Esophagus mucosa (tissue), 1 donor: ENCODE measurements around the gene CFB. TPM values are rescaled to one million over a fixed set of nuclear protein-coding genes. Genes with fewer than 3 reads are reported as not detected.
"Not testable (repeated sequence)": the region's sequence is repeated elsewhere in the genome, so short reads cannot be mapped to it uniquely, and the experiment has no call there.

Source experiments
- ATAC-seq: fragments of 200-7000 bp; cut with Tn5 transposase; one replicate; pipeline ENCODE4 v1.9.1; 2020
- total RNA-seq: library from RNA; stranded (reverse); gene quantifications from one replicate; pipeline ENCODE4 v1.2.4, GENCODE V29; 2023
- donor health status: DM: yes; HTN: yes; CAD: no.

Gene CFB
- total RNA-seq, 1 donor from 2014 or later, result 36.1 TPM

DNA sequence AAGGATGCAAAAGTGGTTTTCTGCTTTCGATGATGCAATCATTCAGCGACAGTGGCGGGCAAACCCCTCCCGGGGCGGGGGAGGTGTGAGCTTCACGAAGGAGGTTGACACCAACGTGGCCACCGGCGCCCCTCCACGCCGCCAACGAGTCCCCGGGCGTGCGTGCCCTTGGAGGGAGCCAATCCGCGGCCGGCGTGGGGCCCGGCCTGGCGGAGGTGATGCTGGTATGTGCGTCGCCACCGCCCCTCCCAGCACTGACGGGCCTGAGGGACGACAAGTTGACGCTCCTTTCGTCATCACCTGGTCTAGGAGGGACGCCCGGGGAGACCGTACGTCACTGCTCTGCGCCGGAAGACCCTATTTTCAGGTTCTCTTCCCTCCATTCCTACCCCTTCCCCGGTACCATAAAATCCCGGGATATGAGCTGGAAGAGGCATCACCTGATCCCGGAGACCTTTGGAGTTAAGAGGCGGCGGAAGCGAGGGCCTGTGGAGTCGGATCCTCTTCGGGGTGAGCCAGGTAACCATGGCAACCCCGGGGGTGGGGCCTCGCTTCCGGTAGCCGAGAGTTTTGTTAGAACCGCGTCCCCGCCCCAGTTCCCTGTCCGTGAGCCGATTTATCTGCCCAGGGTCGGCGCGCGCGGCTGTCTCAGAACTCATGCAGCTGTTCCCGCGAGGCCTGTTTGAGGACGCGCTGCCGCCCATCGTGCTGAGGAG, 26.3 kb downstream of the CFB start, which contains the start of gene DXO:
DXO (minus strand) TSS at position 146 of the 716 bp plus-strand sequence. CDS start 463 bp downstream, outside the sequence.
- ATAC-seq, result peak; percentile 93

DNA sequence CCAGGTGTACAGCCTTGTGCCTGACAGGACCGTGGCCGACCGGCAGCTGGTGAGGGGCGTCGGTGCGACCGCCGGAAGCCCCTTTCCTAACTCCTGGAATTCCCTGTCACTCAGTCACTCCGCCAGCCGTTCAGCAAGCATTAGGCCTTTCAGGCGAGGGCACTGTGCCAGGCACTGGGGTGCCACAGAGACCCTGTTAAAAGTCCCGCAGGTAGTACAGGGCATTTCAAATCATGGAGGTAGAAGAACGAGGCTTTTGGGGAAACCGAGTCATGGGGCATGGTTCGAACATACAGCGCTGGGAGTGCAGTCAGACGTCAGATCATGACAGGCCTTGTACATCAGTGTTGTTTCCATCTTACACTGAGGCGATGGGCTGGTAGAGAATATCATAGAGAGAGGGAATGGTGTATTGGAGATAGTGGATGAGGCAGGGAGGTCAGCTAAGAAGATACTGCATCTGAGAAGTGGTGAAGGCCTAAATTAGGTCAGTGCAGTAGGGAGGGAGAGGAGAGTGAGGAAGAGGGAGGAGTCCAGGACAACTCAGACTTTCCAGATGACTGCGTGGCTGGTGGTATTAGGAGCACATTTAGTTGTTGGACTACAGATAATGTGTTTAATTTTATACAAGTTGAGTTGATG, 26.9 kb downstream of the CFB start:
- peak; percentile 3 for ATAC-seq

DNA sequence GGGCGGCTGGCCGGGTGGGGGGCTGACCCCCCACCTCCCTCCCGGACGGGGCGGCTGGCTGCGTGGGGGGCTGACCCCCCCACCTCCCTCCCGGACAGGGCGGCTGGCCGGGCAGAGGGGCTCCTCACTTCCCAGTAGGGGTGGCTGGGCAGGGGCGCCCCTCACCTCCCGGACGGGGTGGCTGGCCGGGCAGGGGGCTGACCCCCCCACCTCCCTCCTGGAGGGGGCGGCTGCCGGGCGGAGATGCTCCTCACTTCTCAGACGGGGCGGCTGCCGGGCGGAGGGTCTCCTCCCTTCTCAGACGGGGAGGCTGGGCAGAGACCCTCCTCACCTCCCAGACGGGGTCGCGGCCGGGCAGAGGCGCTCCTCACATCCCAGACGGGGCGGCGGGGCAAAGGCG, 30.2 kb downstream of the CFB start:
- not testable (repeated sequence) for ATAC-seq

GRCh38 chr6:31977816-31978431, 32.0 kb downstream of the CFB start:
- no peak for ATAC-seq

DNA sequence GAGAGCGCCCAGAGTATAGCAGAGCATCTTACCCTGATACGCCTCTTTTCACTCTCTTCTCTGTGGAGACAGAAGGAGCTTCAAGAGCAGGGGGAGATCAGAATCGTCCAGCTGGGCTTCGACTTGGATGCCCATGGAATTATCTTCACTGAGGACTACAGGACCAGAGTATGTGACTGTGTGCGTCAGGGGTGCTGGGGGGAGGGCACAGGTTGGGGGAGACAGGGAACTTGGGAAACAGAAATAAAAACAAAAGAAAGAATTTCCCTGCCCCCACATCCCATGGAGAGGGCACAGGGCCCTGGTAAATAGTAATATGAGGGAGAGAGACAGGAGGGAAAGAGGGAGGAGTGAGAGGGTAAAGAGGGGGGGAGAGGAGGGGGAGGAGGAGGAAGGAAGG, 32.9 kb downstream of the CFB start:
- no peak for ATAC-seq

DNA sequence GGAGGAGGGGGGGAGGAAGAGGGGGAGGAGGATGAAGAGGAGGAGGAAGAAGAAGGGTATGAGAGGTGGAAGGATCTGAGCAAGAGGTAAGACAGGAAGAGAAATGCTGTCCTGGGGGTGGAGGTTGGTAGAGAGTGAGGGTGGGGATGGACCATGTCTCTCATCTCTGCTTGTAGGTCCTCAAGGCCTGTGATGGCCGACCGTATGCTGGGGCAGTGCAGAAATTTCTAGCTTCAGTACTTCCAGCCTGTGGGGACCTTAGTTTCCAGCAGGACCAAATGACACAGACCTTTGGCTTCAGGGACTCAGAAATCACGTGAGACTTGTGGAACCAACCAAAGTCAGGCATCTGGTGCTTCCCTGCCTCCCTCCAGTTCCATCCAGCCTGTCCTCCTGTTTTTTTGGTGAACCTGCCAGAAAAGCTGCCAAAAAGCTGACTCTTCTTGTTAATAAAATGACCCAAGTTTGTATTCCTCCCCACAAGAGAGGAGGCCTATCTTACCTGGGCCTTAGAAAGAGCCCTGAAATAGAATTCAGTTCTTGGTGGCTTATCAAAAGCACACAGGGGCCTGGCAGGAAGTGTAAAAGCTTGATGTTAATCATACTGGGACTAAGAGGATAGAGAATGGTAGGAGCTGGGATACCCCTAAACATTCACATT, 33.5 kb downstream of the CFB start:
- ATAC-seq, result no peak

- peak; percentile 33 for ATAC-seq
Measured at GRCh38 chr6:31980195-31980876, 34.4 kb downstream of the CFB start.

DNA sequence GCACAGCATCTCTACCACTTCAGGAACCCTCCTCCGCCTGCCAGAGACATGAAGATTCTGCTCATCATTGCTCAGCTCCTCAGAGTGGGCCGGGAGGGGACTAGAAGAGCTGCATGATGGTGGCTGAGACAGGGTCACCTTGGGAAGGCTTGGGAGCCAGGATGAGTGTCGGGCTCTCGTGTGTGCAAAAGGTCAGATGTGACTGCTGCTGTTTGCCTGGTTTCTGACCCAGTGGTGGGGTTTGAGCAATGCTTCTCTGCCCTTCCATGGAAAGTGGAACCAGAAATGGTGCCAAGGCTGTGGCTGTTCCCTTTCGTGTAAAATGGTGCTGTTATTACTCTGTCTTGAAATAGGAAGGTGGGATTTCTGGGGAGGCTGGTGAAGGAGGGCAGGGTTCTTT, 35.1 kb downstream of the CFB start:
- not testable (repeated sequence) for ATAC-seq

DNA sequence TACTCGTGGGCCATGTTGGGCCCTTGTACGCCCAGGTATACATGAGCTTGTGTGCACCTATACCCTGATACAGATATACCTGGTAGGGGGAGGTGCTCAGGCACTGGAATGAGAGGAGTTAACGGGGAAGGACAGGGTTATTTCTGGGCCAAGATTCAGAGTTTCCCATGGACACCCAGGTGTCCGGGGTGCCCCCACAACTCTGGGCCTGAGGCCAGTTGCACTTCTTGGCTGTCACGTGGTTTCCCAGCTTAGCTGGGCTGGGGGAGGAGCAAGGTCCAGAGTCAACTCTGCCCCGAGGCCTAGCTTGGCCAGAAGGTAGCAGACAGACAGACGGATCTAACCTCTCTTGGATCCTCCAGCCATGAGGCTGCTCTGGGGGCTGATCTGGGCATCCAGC, 35.8 kb downstream of the CFB start, which contains the start of gene C4A:
C4A (plus strand) TSS at position 314 of the 400 bp plus-strand sequence; CDS start at position 365, 51 bp downstream.
- not testable (repeated sequence) for ATAC-seq

GRCh38 chr6:31989363-31989762, 43.5 kb downstream of the CFB start:
- not testable (repeated sequence) for ATAC-seq

DNA sequence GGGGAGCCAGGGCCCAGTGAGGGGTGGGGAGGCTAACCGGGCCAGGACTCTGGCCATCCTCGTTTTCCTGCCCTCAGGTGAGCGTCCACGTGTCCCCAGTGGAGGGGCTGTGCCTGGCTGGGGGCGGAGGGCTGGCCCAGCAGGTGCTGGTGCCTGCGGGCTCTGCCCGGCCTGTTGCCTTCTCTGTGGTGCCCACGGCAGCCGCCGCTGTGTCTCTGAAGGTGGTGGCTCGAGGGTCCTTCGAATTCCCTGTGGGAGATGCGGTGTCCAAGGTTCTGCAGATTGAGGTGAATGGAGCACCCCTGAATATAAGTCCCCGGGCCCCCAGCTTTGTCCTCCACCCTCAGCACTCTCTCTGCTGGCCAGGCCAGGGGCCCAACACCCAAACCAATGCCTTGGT, 48.5 kb downstream of the CFB start:
- ATAC-seq, result not testable (repeated sequence)

- ATAC-seq, result not testable (repeated sequence)
Measured at GRCh38 chr6:31996385-31996784, 50.5 kb downstream of the CFB start.

Other genes starting within 250 kb of the CFB start
- gene ABHD16A, start 242.8 kb upstream of the CFB start, total RNA-seq, result 28.3 TPM
- not detected for gene LY6G6F, start 239.2 kb upstream of the CFB start, total RNA-seq
- not detected for gene LY6G6D, start 230.7 kb upstream of the CFB start, total RNA-seq
- gene LY6G6C, start 224.3 kb upstream of the CFB start, total RNA-seq, result 10.8 TPM
- gene MPIG6B, start 222.7 kb upstream of the CFB start, total RNA-seq, result 1.1 TPM
- gene DDAH2, start 216.8 kb upstream of the CFB start, total RNA-seq, result 15.3 TPM
- 372 TPM for gene CLIC1, start 209.6 kb upstream of the CFB start, total RNA-seq
- gene MSH5, start 206.1 kb upstream of the CFB start, total RNA-seq, result 12.0 TPM
- gene SAPCD1, start 183.4 kb upstream of the CFB start, total RNA-seq, result 0.64 TPM
- 1.6 TPM for gene VWA7, start 168.8 kb upstream of the CFB start, total RNA-seq
- gene VARS1, start 150.3 kb upstream of the CFB start, total RNA-seq, result 79.8 TPM
- 45.0 TPM for gene LSM2, start 139.1 kb upstream of the CFB start, total RNA-seq
- gene HSPA1L, start 130.8 kb upstream of the CFB start, total RNA-seq, result 0.44 TPM
- gene HSPA1A, start 130.6 kb upstream of the CFB start, total RNA-seq, result 56.6 TPM
- 92.9 TPM for gene HSPA1B, start 118.4 kb upstream of the CFB start, total RNA-seq
- gene NEU1, start 83.3 kb upstream of the CFB start, total RNA-seq, result 17.9 TPM
- gene SLC44A4, start 67.1 kb upstream of the CFB start, total RNA-seq, result 2.9 TPM
- gene EHMT2, start 48.4 kb upstream of the CFB start, total RNA-seq, result 28.2 TPM
- 2.0 TPM for gene ZBTB12, start 44.0 kb upstream of the CFB start, total RNA-seq
- 2.9 TPM for gene C2, start 18.4 kb upstream of the CFB start, total RNA-seq
- 57.7 TPM for gene NELFE, start 12.9 kb downstream of the CFB start, total RNA-seq
- 31.3 TPM for gene SKIC2, start 13.1 kb downstream of the CFB start, total RNA-seq
- gene DXO, start 26.0 kb downstream of the CFB start, total RNA-seq, result 10.6 TPM
- gene C4A, start 36.0 kb downstream of the CFB start, total RNA-seq, result 2.9 TPM
- gene C4B, start 68.7 kb downstream of the CFB start, total RNA-seq, result 5.3 TPM
- gene CYP21A2, start 92.3 kb downstream of the CFB start, total RNA-seq, result 0.60 TPM
- 7.6 TPM for gene TNXB, start 163.2 kb downstream of the CFB start, total RNA-seq
- 76.0 TPM for gene ATF6B, start 182.2 kb downstream of the CFB start, total RNA-seq
- gene FKBPL, start 184.2 kb downstream of the CFB start, total RNA-seq, result 10.1 TPM
- gene PRRT1, start 205.8 kb downstream of the CFB start, total RNA-seq, result 0.40 TPM
- gene PPT2, start 208.0 kb downstream of the CFB start, total RNA-seq, result 18.1 TPM
- 10.2 TPM for gene EGFL8, start 218.5 kb downstream of the CFB start, total RNA-seq
- gene AGPAT1, start 230.0 kb downstream of the CFB start, total RNA-seq, result 18.2 TPM
- gene RNF5, start 232.3 kb downstream of the CFB start, total RNA-seq, result 30.4 TPM
- gene AGER, start 238.2 kb downstream of the CFB start, total RNA-seq, result 2.7 TPM
- gene PBX2, start 244.1 kb downstream of the CFB start, total RNA-seq, result 34.7 TPM
- 2.2 TPM for gene GPSM3, start 246.5 kb downstream of the CFB start, total RNA-seq